Liver (tissue), 9 donors: ENCODE data around the gene CBFB. TPM values are rescaled to one million over a fixed set of nuclear protein-coding genes. Genes with fewer than 3 reads are reported as not detected.

Source experiments
- DNase-seq: peaks from one replicate; pipeline ENCODE4 v3.0.0-alpha.2; 2017; ENCODE audit warnings: low spot score
- H3K27ac ChIP-seq, 2 donors: one replicate each; pipeline ENCODE4 v1.7.0; 2013; ENCODE audit warnings: inconsistent platforms in 2 of 2, low read length in 2 of 2, control low read depth in 1 of 2, low read depth in 1 of 2, mild to moderate bottlenecking in 1 of 2
- H3K27me3 ChIP-seq, 4 donors: one replicate each; pipeline versions ENCODE4 v1.6.1 to v1.7.0; 2013; ENCODE audit warnings: low read length in 3 of 4, inconsistent platforms in 1 of 4, mild to moderate bottlenecking in 1 of 4, moderate library complexity in 1 of 4; ENCODE audit not compliant: control insufficient read depth in 4 of 4, insufficient read depth in 4 of 4
- H3K36me3 ChIP-seq, 4 donors: one replicate each; pipeline versions ENCODE4 v1.6.1 to v1.7.0; 2013; ENCODE audit warnings: low read length in 3 of 4, mild to moderate bottlenecking in 3 of 4, low read depth in 1 of 4, moderate library complexity in 1 of 4; ENCODE audit not compliant: control insufficient read depth in 4 of 4, insufficient read depth in 3 of 4
- H3K4me1 ChIP-seq, 4 donors: one replicate each; pipeline versions ENCODE4 v1.6.1 to v1.7.0; 2013; ENCODE audit warnings: low read length in 3 of 4, mild to moderate bottlenecking in 3 of 4, moderate library complexity in 1 of 4; ENCODE audit not compliant: control insufficient read depth in 4 of 4, insufficient read depth in 4 of 4
- H3K4me3 ChIP-seq, 3 donors: one replicate each; pipeline versions ENCODE4 v1.6.1 to v1.7.0; 2013; ENCODE audit warnings: low read length in 3 of 3, control low read depth in 1 of 3, low read depth in 1 of 3, mild to moderate bottlenecking in 1 of 3
- H3K9ac ChIP-seq, 2 donors: one replicate each; pipeline ENCODE4 v1.7.0; 2013; ENCODE audit warnings: low read length in 2 of 2, mild to moderate bottlenecking in 2 of 2, moderate library complexity in 2 of 2, control low read depth in 1 of 2, low read depth in 1 of 2
- H3K9me3 ChIP-seq, 4 donors: one replicate each; pipeline versions ENCODE4 v1.6.1 to v1.7.0; 2013; ENCODE audit warnings: low read length in 3 of 4; ENCODE audit not compliant: control insufficient read depth in 4 of 4
- EGR1 ChIP-seq, 2 donors: IDR thresholded peaks; 2 replicates each; pipeline ENCODE4 v1.6.1; 2016 to 2018; ENCODE audit warnings: antibody characterized with exemption in 2 of 2, low read depth in 2 of 2
- FOXA1 ChIP-seq: IDR thresholded peaks from 2 replicates; pipeline ENCODE4 v1.6.1; 2016; ENCODE audit warnings: antibody characterized with exemption
- HNF4A ChIP-seq, 2 donors: conservative IDR thresholded peaks; 2 replicates each; pipeline ENCODE4 v1.6.1; 2016; ENCODE audit warnings: antibody characterized with exemption in 2 of 2, mild to moderate bottlenecking in 2 of 2
- JUND ChIP-seq, 2 donors: IDR thresholded peaks; 2 replicates each; pipeline ENCODE4 v1.6.1; 2016; ENCODE audit warnings: antibody characterized with exemption in 2 of 2
- MAX ChIP-seq: IDR thresholded peaks from 2 replicates; pipeline ENCODE4 v1.6.1; 2016; ENCODE audit warnings: antibody characterized with exemption
- RAD21 ChIP-seq, 2 donors: IDR thresholded peaks; 2 replicates each; pipeline ENCODE4 v1.6.1; 2016; ENCODE audit warnings: antibody characterized with exemption in 2 of 2, mild to moderate bottlenecking in 2 of 2
- REST ChIP-seq: IDR thresholded peaks from 2 replicates; pipeline ENCODE4 v1.6.1; 2016; ENCODE audit warnings: antibody characterized with exemption, mild to moderate bottlenecking
- YY1 ChIP-seq: IDR thresholded peaks from 2 replicates; pipeline ENCODE4 v1.6.1; 2016; ENCODE audit warnings: antibody characterized with exemption, mild to moderate bottlenecking
- WGBS: extraction: QIAGEN DNeasy Blood & Tissue Kit; methylation state at CpG from one replicate; pipeline ENCODE4 v1.1.7; 2013; 5-methylcytosine and 5-hydroxymethylcytosine counted together
- polyA plus RNA-seq, 2 donors: library from polyadenylated mRNA; stranded (reverse) in 1 of 2; unstranded in 1 of 2; fragments of 200-250 nt in 1 of 2; fragments of >200 nt in 1 of 2; fragmentation: Nextera tagmentation in 1 of 2; extraction: Ambion mirVana in 1 of 2; gene quantifications; one replicate each; pipeline versions ENCODE4 v1.2.1 to v1.2.3, GENCODE V29; 2013 to 2015
- total RNA-seq, 2 donors: library from RNA; depleted of rRNA; stranded (reverse); fragments of >200 nt; gene quantifications; one replicate each; pipeline ENCODE4 v1.2.3, GENCODE V29; 2014
- TF ChIP-seq, protein P1 (sequence below): fragments of 150-350 bp; IDR thresholded peaks from 2 replicates; pipeline ENCODE4 v1.5.1; 2017; ENCODE audit warnings: improper control_type of control experiment, low read depth, low read length; ENCODE audit not compliant: missing input control
- donor health status: healthy.
- donor health status: healthy.
- donor health status: healthy.
- donor health status: healthy.
- donor health status: healthy.

The CBFB gene
- total and polyA plus RNA-seq, 4 donors, result 6.8 to 19.3 (median 11.2) TPM

- no peak for TF ChIP-seq EGR1 (IDR thresholded peaks at IDR 0.05; ENCODE audit: low read depth in 2 of 2)
- peak; percentile 64 for TF ChIP-seq YY1
- TF ChIP-seq JUND (IDR thresholded peaks at IDR 0.05), result peak in 1 of 2 donors; percentile 25
- TF ChIP-seq, protein P1, sequence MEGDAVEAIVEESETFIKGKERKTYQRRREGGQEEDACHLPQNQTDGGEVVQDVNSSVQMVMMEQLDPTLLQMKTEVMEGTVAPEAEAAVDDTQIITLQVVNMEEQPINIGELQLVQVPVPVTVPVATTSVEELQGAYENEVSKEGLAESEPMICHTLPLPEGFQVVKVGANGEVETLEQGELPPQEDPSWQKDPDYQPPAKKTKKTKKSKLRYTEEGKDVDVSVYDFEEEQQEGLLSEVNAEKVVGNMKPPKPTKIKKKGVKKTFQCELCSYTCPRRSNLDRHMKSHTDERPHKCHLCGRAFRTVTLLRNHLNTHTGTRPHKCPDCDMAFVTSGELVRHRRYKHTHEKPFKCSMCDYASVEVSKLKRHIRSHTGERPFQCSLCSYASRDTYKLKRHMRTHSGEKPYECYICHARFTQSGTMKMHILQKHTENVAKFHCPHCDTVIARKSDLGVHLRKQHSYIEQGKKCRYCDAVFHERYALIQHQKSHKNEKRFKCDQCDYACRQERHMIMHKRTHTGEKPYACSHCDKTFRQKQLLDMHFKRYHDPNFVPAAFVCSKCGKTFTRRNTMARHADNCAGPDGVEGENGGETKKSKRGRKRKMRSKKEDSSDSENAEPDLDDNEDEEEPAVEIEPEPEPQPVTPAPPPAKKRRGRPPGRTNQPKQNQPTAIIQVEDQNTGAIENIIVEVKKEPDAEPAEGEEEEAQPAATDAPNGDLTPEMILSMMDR, result no peak
Measured at GRCh38 chr16:67036323-67036741, 7.4 kb downstream of the CBFB start (continued).

DNA sequence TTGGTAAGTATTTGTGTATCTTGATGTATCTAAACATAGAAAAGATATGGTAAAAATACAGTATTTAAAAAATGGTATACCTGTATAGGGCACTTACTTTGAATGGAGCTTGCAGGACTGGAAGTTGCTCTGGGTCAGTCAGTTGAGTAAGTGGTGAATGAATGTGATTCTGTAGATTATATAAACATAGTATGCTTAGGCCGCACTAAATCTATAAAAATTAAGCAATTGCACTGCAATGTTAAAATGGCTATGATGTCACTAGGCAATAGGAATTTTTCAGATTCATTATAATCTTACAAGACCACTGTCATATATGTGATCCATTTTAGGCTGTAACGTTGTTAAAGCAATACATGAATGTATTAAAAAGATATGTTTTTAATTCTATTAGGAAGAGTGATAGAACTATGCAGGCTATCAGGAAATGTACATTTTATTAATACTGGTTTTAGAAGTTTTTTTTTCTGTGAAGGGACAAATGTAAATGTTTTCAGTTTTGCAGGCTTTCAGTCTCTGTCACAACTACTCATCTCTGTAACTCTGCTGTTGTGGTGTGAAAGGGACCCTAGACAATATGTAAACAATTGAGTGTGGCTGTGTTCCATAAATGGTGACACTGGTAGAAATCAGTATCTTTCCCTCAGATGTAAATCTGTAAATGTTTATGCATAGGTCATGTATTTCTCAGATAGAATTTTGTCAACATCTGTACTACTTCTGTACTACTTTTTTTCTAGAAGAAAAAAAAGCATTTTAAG lies 10.5 kb downstream of the CBFB start:
- peaks cover 0 to 2% (median 0%) of the 10 kb centered on the region in 4 donors for H3K36me3 ChIP-seq
- no peak for DNase-seq
- WGBS, result 94% methylated on average over 2 of the region's 2 CpGs

DNA sequence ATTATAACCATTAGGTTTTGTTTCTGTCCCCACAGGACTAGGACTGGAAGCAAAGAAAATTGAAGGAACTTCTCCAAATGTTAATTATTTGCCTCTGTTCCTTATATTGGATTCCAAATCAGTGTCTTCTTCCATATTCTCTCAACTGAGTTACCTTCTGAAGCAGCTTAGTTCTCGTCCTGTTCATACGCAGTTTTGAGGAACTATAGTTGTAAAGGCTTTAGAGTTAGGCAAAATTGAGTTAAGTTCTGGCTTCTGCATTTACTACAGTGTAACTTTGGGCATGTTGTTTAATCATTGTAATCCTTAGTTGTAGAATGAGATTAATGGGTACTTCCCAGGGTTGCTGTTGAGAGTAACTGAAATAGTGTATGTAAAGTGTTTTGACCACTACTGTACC lies 11.2 kb downstream of the CBFB start:
- peaks cover 2 to 11% (median 8%) of the 10 kb centered on the region in 4 donors for H3K4me1 ChIP-seq
- no peak overlapping the region for H3K27ac ChIP-seq
- TF ChIP-seq EGR1 (IDR thresholded peaks at IDR 0.05; ENCODE audit: low read depth in 2 of 2) (no peak), YY1 (no peak), RAD21 (IDR thresholded peaks at IDR 0.05) (no peak)
- H3K9ac ChIP-seq, result no peak overlapping the region
- H3K27me3 ChIP-seq, result no peaks in the 10 kb centered on the region
- no peaks in the 10 kb centered on the region for H3K9me3 ChIP-seq
- H3K4me3 ChIP-seq, result no peak overlapping the region
- WGBS, result 84% methylated on average over 2 of the region's 2 CpGs
- H3K36me3 ChIP-seq, result peaks cover 0 to 2% (median 0%) of the 10 kb centered on the region in 4 donors
- no peak for DNase-seq

More for the DNA sequence above, 10.5 kb downstream of the CBFB start:
- Histone ChIP-seq H3K9ac (no peak overlapping the region), H3K27me3 (no peaks in the 10 kb centered on the region), H3K27ac (no peak overlapping the region), H3K9me3 (no peaks in the 10 kb centered on the region), H3K4me1 (peaks cover 2 to 13% (median 8%) of the 10 kb centered on the region in 4 donors), H3K4me3 (no peak overlapping the region)
- TF ChIP-seq REST (no peak), MAX (no peak), YY1 (no peak), FOXA1 (no peak), HNF4A (conservative IDR thresholded peaks at IDR 0.05) (no peak), JUND (IDR thresholded peaks at IDR 0.05) (no peak)
